ENCODE measurements around the gene SETD1A. TPM values are rescaled to one million over a fixed set of nuclear protein-coding genes. Genes with fewer than 3 reads are reported as not detected.

Gene SETD1A
- polyA plus RNA-seq, 12 donors, result 9.5 to 19.5 (median 11.0) TPM; not detected in 1

DNA sequence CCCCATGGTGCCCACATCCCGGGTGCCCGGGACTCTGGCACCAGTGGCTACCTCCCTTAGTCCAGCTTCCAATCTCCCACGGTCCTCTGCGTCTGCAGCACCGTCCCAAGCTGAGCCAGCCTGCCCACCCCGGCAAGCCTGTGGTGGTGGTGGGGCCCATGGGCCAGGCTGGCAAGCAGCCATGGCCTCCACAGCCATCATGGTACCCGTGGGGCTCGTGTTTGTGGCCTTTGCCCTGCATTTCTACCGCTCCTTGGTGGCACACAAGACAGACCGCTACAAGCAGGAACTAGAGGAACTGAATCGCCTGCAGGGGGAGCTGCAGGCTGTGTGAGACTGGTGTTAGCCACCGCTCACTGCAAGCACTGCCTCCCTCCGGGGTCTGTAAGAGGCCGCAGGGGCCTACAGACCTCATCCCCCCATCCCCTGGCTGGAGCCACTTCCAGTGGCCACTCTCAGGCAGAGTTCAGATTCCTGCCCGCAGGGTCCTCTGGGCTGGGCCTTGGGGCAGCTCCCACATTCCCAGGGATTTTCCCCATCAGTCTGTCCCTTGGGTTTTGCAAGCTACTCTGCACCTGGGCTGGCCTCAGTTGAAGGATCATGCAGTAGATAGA lies 3.9 kb upstream of the SETD1A start:
- DNase-seq, result peak; percentile 76

DNA sequence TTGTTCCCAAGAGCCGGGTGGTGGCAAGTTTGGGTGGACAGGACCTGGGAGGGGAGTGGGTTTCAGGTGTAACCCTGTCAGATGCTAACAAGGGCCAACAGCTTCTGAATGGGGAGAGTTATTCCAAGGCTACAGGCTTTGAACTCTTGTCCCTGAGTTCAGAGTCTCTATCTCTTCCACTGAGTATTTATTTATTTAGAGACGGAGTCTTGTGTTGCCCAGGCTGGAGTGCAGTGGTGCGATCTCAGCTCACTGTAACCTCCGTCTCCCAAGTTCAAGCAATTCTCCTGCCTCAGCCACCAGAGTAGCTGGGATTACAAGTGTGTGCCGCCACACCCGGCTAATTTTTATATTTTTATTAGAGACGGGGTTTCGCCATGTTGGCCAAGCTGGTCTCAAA lies 2.6 kb upstream of the SETD1A start:
- no peak for DNase-seq

GRCh38 chr16:30956601-30957455 lies 726 bp upstream of the SETD1A start:
- peak; percentile 80 for DNase-seq

DNA sequence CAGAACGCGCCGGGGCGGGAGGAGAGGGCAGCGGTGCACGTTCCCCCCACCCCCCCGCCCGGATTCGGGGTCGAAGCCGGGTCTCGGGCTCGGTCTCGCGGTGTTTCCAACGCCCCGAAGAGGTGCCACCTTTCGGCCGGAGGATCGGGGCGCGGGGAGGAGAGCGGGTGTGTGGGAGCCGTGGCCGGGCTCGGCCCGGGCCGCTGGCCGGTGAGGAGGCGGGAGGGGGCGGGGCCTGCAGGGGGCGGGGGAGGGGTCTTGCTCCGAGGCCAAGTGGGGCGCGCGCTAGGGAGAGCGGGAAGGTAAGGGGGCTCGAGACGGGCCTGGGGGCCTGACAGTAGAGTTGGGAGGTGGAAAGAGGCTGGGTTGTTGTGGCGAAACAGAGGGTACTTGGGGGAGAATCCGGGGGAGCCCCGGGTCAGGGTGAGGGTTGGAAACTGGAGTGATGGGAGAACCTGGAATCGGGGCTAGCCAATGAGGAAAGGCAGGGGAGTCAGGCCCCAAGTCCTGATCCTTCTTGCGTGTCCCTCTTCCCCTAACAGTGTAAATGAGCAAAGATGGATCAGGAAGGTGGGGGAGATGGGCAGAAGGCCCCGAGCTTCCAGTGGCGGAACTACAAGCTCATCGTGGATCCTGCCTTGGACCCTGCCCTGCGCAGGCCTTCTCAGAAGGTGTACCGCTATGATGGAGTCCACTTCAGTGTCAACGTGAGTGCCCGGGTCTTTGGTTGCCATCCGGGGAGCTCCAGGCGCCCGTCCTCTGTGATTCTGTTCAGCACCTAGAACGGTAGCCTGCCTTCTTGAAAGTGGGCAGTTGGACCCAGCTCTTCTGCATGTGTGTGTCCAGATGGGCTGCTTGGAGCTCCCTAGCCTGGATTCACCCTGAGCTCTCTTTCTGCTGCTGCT lies 873 bp downstream of the SETD1A start:
- peak; percentile 56 for DNase-seq

DNA sequence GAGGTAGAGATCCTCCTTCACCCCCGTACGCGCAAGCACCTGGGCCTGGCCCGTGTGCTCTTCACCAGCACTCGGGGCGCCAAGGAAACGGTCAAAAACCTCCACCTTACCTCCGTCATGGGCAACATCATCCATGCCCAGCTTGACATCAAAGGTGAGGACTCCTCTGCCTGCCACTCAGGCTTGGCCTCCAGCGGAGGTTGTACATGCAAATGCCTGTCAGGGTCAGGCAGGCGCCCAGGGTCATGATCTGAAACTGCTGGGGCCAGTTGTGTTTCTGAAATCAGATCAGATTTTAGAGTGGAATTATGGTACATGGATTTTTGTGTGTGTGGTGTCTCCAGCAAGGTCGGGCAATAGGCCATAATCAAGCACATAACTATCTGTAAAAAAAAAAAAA lies 3.8 kb downstream of the SETD1A start:
- no peak for DNase-seq

DNA sequence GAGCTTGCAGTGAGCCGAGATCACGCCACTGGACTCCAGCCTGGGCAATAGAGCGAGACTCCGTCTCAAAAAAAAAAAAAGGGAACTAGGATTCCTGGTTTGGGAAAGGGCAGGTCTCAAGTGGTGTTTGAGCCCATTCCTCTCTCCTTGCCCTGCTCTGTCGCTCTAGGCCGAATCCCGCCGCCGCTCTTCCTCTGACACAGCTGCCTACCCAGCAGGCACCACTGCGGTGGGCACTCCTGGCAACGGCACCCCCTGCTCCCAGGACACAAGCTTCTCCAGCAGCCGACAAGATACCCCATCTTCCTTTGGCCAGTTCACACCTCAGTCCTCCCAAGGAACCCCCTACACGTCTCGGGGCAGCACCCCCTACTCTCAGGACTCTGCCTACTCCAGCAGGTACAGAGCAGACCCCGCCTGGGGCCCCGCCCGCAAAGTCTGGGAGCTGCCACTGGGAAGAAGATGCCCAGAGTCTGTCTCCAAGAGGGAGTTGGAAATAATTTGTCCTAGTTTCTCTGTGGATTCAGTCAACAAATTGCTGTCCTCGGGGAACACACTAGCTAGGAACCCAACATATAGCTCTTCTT lies 6.5 kb downstream of the SETD1A start:
- DNase-seq, result no peak

GRCh38 chr16:30964574-30965226 lies 7.1 kb downstream of the SETD1A start:
- no peak for DNase-seq

- DNase-seq, result no peak
Observed at GRCh38 chr16:30965436-30965835, 7.9 kb downstream of the SETD1A start.

- DNase-seq, result no peak
Observed at GRCh38 chr16:30966033-30966619, 8.6 kb downstream of the SETD1A start.

GRCh38 chr16:30967795-30968194 lies 10.2 kb downstream of the SETD1A start:
- DNase-seq, result no peak

GRCh38 chr16:30969246-30969842 lies 11.8 kb downstream of the SETD1A start:
- no peak for DNase-seq

GRCh38 chr16:30971298-30971697 lies 13.7 kb downstream of the SETD1A start:
- DNase-seq, result no peak

- DNase-seq, result no peak
Observed at GRCh38 chr16:30972872-30973271, 15.3 kb downstream of the SETD1A start.

DNA sequence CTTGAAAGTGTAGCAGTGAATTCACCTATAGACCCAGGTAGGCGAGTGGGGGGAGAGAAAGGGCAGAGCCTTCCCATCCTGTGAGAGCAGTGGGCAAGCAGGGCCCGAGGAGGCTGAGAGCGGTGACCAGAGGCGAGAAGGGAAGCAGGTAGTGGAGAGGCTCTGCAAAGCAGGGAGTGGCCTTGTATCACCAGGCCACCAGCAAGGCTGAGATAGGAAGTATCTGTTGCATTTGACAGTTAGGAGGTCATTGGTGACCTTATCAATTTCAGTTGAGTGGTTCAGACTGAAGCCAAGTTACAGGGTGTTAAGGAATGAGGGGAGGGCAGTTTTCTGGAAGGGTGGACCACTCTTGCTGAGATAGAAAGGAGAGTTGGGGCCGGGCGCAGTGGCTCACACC lies 16.8 kb downstream of the SETD1A start:
- DNase-seq, result no peak

GRCh38 chr16:30976486-30976885 lies 18.9 kb downstream of the SETD1A start:
- DNase-seq, result no peak

DNA sequence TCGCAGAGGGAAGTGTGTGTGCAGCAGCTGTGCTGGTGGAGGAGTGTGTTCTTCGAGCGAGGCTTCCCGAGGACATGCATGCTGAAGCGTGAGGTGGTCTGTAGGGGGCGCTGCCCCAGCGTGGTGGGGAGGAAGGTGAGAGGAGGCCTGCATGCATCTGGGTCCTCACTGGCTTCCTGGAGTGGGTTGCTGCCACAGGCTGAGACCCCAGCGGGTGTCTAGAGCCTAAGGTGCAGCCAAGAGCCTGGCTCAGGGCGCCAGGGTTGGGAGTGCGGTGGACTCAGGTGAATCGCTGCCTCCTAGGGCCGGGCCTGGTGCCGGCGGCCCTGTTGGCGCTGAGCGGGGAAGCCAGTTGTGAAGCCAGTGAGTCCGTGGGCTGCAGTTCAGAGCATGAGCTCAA lies 19.9 kb downstream of the SETD1A start:
- no peak for DNase-seq

DNA sequence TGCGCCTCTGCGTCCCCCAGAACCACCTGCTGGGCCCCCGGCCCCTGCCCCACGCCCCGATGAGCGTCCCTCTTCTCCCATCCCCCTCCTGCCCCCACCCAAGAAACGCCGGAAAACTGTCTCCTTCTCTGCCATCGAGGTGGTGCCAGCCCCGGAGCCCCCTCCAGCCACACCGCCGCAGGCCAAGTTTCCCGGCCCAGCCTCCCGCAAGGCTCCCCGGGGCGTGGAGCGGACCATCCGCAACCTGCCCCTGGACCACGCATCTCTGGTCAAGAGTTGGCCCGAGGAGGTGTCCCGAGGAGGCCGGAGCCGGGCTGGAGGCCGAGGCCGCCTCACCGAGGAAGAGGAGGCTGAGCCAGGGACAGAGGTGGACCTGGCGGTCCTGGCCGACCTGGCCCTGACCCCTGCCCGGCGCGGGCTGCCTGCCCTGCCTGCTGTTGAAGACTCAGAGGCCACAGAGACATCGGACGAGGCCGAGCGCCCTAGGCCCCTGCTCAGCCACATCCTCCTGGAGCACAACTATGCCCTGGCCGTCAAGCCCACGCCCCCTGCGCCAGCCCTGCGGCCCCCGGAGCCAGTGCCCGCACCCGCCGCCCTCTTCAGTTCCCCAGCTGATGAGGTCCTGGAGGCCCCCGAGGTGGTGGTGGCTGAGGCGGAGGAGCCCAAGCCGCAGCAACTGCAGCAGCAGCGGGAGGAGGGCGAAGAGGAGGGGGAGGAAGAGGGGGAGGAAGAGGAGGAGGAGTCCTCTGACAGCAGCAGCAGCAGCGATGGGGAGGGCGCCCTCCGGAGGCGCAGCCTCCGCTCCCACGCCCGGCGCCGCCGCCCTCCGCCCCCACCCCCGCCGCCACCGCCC lies 21.8 kb downstream of the SETD1A start:
- DNase-seq, result no peak

- DNase-seq, result no peak
Observed at GRCh38 chr16:30980023-30980371, 22.4 kb downstream of the SETD1A start.

GRCh38 chr16:30980434-30980833 lies 22.9 kb downstream of the SETD1A start:
- DNase-seq, result no peak

DNA sequence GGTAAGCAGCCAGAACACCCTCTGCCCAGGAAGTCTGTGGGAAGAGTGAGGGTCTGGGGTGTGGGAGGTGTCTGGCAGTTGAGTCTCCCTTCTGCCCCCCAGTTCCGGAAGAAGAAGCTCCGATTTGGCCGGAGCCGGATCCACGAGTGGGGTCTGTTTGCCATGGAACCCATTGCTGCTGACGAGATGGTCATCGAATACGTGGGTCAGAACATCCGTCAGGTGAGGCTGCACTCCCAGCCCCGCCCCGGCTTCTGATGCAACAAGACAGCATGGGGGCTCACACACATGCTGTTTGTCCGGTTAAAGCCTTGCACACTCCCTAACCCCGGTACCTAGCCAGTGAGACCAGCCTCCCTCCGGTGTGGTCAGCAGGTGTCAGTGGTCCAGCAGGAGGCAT lies 23.4 kb downstream of the SETD1A start:
- DNase-seq, result no peak
